OCI-LY1 (cell line): ENCODE measurements around the gene UMODL1.

Source experiments
- H2AFZ ChIP-seq: fragments of 200-600 bp; sonication (generic), shearing (Covaris generic); 2 replicates; pipeline ENCODE4 v1.6.0; 2014; ENCODE audit warnings: antibody characterized with exemption, mild to moderate bottlenecking, low read length
- H3F3A ChIP-seq: fragments of 200-600 bp; sonication (generic), shearing (Covaris generic); 2 replicates; pipeline ENCODE4 v1.6.0; 2014; ENCODE audit warnings: mild to moderate bottlenecking, antibody characterized with exemption, low read length, moderate library complexity; ENCODE audit not compliant: insufficient read depth
- H3K27ac ChIP-seq: fragments of 200-600 bp; sonication (generic); 2 replicates; pipeline ENCODE4 v1.5.1; 2014; ENCODE audit warnings: low read length, mixed run types, mild to moderate bottlenecking, low read depth; ENCODE audit not compliant: poor library complexity, severe bottlenecking
- H3K27me3 ChIP-seq: fragments of 200-600 bp; sonication (generic); 2 replicates; pipeline ENCODE4 v1.6.0; 2014; ENCODE audit warnings: antibody characterized with exemption, mild to moderate bottlenecking, low read length, moderate library complexity; ENCODE audit not compliant: insufficient read depth
- H3K36me3 ChIP-seq: fragments of 200-600 bp; sonication (generic); 2 replicates; pipeline ENCODE4 v1.6.1; 2014; ENCODE audit warnings: mild to moderate bottlenecking, antibody characterized with exemption, low read length, moderate library complexity, mixed read lengths; ENCODE audit not compliant: insufficient read depth
- H3K4me1 ChIP-seq: fragments of 200-600 bp; sonication (generic); 2 replicates; pipeline ENCODE4 v1.5.1; 2014; ENCODE audit warnings: mild to moderate bottlenecking, low read length, moderate library complexity; ENCODE audit not compliant: insufficient read depth, severe bottlenecking
- H3K4me2 ChIP-seq: fragments of 200-600 bp; sonication (generic), shearing (Covaris generic); 2 replicates; pipeline ENCODE4 v1.6.1; 2014; ENCODE audit warnings: low read length
- H3K4me3 ChIP-seq: fragments of 200-600 bp; sonication (generic); 2 replicates; pipeline ENCODE4 v1.5.1; 2014; ENCODE audit warnings: low read length, low read depth, mild to moderate bottlenecking, mixed read lengths; ENCODE audit not compliant: poor library complexity, severe bottlenecking
- H3K79me2 ChIP-seq: fragments of 200-600 bp; shearing (Covaris generic); 2 replicates; pipeline ENCODE4 v1.6.1; 2016; ENCODE audit warnings: mixed run types, low read length, mixed read lengths; ENCODE audit not compliant: insufficient read depth
- H3K9ac ChIP-seq: fragments of 200-600 bp; sonication (generic), shearing (Covaris generic); 2 replicates; pipeline ENCODE4 v1.6.1; 2014; ENCODE audit warnings: mild to moderate bottlenecking, low read length, mixed read lengths
- H3K9me2 ChIP-seq: fragments of 200-600 bp; sonication (generic), shearing (Covaris generic); 2 replicates; pipeline ENCODE4 v1.6.1; 2014; ENCODE audit warnings: low read depth, mild to moderate bottlenecking, low read length, mixed read lengths
- H3K9me3 ChIP-seq: fragments of 200-600 bp; shearing (Covaris generic); 2 replicates; pipeline ENCODE4 v1.6.1; 2014; ENCODE audit warnings: low read length, mixed read lengths
- H4K20me1 ChIP-seq: fragments of 200-600 bp; sonication (generic), shearing (Covaris generic); 2 replicates; pipeline ENCODE4 v1.6.0; 2016; ENCODE audit warnings: mild to moderate bottlenecking, low read length; ENCODE audit not compliant: insufficient read depth
- CTCF ChIP-seq: fragments of 200-600 bp; sonication (generic), shearing (Covaris generic); IDR thresholded peaks from 2 replicates; pipeline ENCODE4 v1.5.1; 2017; ENCODE audit warnings: mild to moderate bottlenecking, antibody characterized with exemption, low read length, moderate library complexity, mixed read lengths
- EZH2 ChIP-seq: fragments of 200-600 bp; sonication (generic), shearing (Covaris generic); IDR thresholded peaks from 2 replicates; pipeline ENCODE4 v1.8.0; 2017; ENCODE audit warnings: borderline replicate concordance, mixed run types, mild to moderate bottlenecking, antibody characterized with exemption, low read length, moderate library complexity, mixed read lengths

UMODL1 gene

GRCh38 chr21:42085246-42086077 lies 14.3 kb downstream of the UMODL1 start:
- TF ChIP-seq EZH2: no peak
- TF ChIP-seq CTCF: no peak
- peaks cover 67% of the 10 kb centered on the region for H3K4me1 ChIP-seq
- no peaks in the 10 kb centered on the region for H3K36me3 ChIP-seq
- no peak overlapping the region for H2AFZ ChIP-seq
- peak overlapping the region; percentile 77 for H3K27ac ChIP-seq
- no peaks in the 10 kb centered on the region for H3K79me2 ChIP-seq
- no peak overlapping the region for H3K4me3 ChIP-seq
- H3K9me2 ChIP-seq: no peaks in the 10 kb centered on the region
- H3K27me3 ChIP-seq: peaks cover 7% of the 10 kb centered on the region; the same call in 1 of the 2 replicates
- H3K9ac ChIP-seq: peak overlapping the region; percentile 28; the same call in 1 of the 2 replicates
- H4K20me1 ChIP-seq: no peaks in the 10 kb centered on the region
- peak overlapping the region; percentile 11; the same call in 1 of the 2 replicates for H3K4me2 ChIP-seq
- no peaks in the 10 kb centered on the region for H3K9me3 ChIP-seq
- H3F3A ChIP-seq: no peaks in the 10 kb centered on the region

GRCh38 chr21:42086969-42087368 lies 15.9 kb downstream of the UMODL1 start:
- Histone ChIP-seq H3K79me2 (no peaks in the 10 kb centered on the region), H3K9ac (no peak overlapping the region), H3K27ac (peak overlapping the region; percentile 77), H3F3A (no peaks in the 10 kb centered on the region), H3K4me1 (peaks cover 53% of the 10 kb centered on the region), H2AFZ (no peak overlapping the region), H3K4me2 (no peak overlapping the region), H3K4me3 (no peak overlapping the region), H3K36me3 (no peaks in the 10 kb centered on the region), H4K20me1 (no peaks in the 10 kb centered on the region), H3K9me3 (no peaks in the 10 kb centered on the region), H3K27me3 (peaks cover 13% of the 10 kb centered on the region; the same call in 1 of the 2 replicates), H3K9me2 (no peaks in the 10 kb centered on the region)
- TF ChIP-seq CTCF: no peak
- TF ChIP-seq EZH2: no peak

- Histone ChIP-seq H3K9me3 (no peaks in the 10 kb centered on the region), H3K9me2 (no peaks in the 10 kb centered on the region), H3K36me3 (no peaks in the 10 kb centered on the region), H3K27ac (no peak overlapping the region), H3K79me2 (no peaks in the 10 kb centered on the region), H3K27me3 (peaks cover 13% of the 10 kb centered on the region; the same call in 1 of the 2 replicates), H3K4me1 (peaks cover 57% of the 10 kb centered on the region), H3K4me3 (no peak overlapping the region), H3K9ac (no peak overlapping the region), H2AFZ (no peak overlapping the region), H4K20me1 (no peaks in the 10 kb centered on the region), H3K4me2 (no peak overlapping the region), H3F3A (no peaks in the 10 kb centered on the region)
- TF ChIP-seq CTCF (no peak), EZH2 (no peak)
These were observed 17.0 kb downstream of the UMODL1 start for GRCh38 chr21:42088148-42088547.
